Neural cell (in vitro differentiated cells): ENCODE data around the gene GAP43. TPM values are rescaled to one million over a fixed set of nuclear protein-coding genes. Genes with fewer than 3 reads are reported as not detected.

ENCODE experiments used
- H2AFZ ChIP-seq: fragments of 200-600, 300-800 bp; sonication (generic), shearing (Covaris generic); 2 replicates; pipeline ENCODE4 v1.6.0; 2014; ENCODE audit warnings: low read depth, mild to moderate bottlenecking, antibody characterized with exemption, low read length, moderate library complexity
- H3F3A ChIP-seq: fragments of 200-600 bp; shearing (Covaris generic); 2 replicates; pipeline ENCODE4 v1.6.1; 2016; ENCODE audit warnings: mild to moderate bottlenecking, moderate library complexity, mixed read lengths, antibody characterized with exemption, low read length; ENCODE audit not compliant: insufficient read depth, poor library complexity, severe bottlenecking
- H3K27ac ChIP-seq: fragments of 200-600, 300-800 bp; sonication (generic), shearing (Covaris generic); 2 replicates; pipeline ENCODE4 v1.5.1; 2014; ENCODE audit warnings: mild to moderate bottlenecking, low read length, moderate library complexity
- H3K27me3 ChIP-seq: fragments of 300-800, 200-600 bp; sonication (generic), shearing (Covaris generic); 2 replicates; pipeline ENCODE4 v1.6.0; 2014; ENCODE audit warnings: mild to moderate bottlenecking, low read depth, low read length, moderate library complexity; ENCODE audit not compliant: insufficient read depth
- H3K36me3 ChIP-seq: fragments of 300-800, 200-600 bp; sonication (generic), shearing (Covaris generic); 2 replicates; pipeline ENCODE4 v1.5.1; 2014; ENCODE audit warnings: mild to moderate bottlenecking, antibody characterized with exemption, low read length, moderate library complexity; ENCODE audit not compliant: insufficient read depth
- H3K4me2 ChIP-seq: fragments of 300-800, 200-600 bp; sonication (generic), shearing (Covaris generic); 2 replicates; pipeline ENCODE4 v1.6.0; 2014; ENCODE audit warnings: mild to moderate bottlenecking, low read length
- H3K4me3 ChIP-seq: fragments of 300-800, 200-600 bp; sonication (generic), shearing (Covaris generic); 2 replicates; pipeline ENCODE4 v1.5.1; 2014; ENCODE audit warnings: mild to moderate bottlenecking, low read length, moderate library complexity
- H3K79me2 ChIP-seq: fragments of 200-600 bp; shearing (Covaris generic); replicated peaks from 2 replicates; pipeline ENCODE4 v1.6.0; 2014; ENCODE audit warnings: mild to moderate bottlenecking, low read length, moderate library complexity; ENCODE audit not compliant: insufficient read depth
- H3K9ac ChIP-seq: fragments of 300-800, 200-600 bp; sonication (generic), shearing (Covaris generic); 2 replicates; pipeline ENCODE4 v1.6.1; 2016; ENCODE audit warnings: mild to moderate bottlenecking, low read length, mixed read lengths
- H3K9me2 ChIP-seq: fragments of 200-600 bp; shearing (Covaris generic); 2 replicates; pipeline ENCODE4 v1.6.1; 2016; ENCODE audit warnings: mild to moderate bottlenecking, low read length, mixed read lengths; ENCODE audit not compliant: insufficient read depth
- H3K9me3 ChIP-seq: fragments of 200-600, 300-800 bp; sonication (generic), shearing (Covaris generic); 2 replicates; pipeline ENCODE4 v1.6.1; 2016; ENCODE audit warnings: mild to moderate bottlenecking, mixed run types, low read length, moderate library complexity, mixed read lengths
- H4K20me1 ChIP-seq: fragments of 200-600 bp; shearing (Covaris generic); 2 replicates; pipeline ENCODE4 v1.6.1; 2016; ENCODE audit warnings: mild to moderate bottlenecking, mixed run types; ENCODE audit not compliant: insufficient read depth
- CTCF ChIP-seq: fragments of 450-650 bp; IDR thresholded peaks from 2 replicates; pipeline ENCODE4 v1.5.1; 2014; ENCODE audit warnings: antibody characterized with exemption, mild to moderate bottlenecking, moderate library complexity; ENCODE audit not compliant: poor library complexity, severe bottlenecking
- EP300 ChIP-seq: fragments of 450-650 bp; conservative IDR thresholded peaks from 2 replicates; pipeline ENCODE4 v1.6.1; 2014; ENCODE audit warnings: antibody characterized with exemption, mild to moderate bottlenecking, moderate library complexity; ENCODE audit not compliant: poor library complexity, severe bottlenecking
- EZH2 ChIP-seq: fragments of 200-600, 300-800 bp; shearing (Covaris generic), sonication (generic); IDR thresholded peaks from 2 replicates; pipeline ENCODE4 v1.6.1; 2014; ENCODE audit warnings: antibody characterized with exemption, low read length, borderline replicate concordance, mild to moderate bottlenecking; ENCODE audit not compliant: insufficient read depth, poor library complexity, severe bottlenecking
- MXI1 ChIP-seq: fragments of 450-650 bp; conservative IDR thresholded peaks from 2 replicates; pipeline ENCODE4 v1.6.1; 2014; ENCODE audit warnings: antibody characterized with exemption, mild to moderate bottlenecking; ENCODE audit not compliant: poor library complexity, severe bottlenecking
- POLR2AphosphoS5 ChIP-seq: IDR thresholded peaks from 2 replicates; pipeline ENCODE4 v1.6.1; 2012
- RAD21 ChIP-seq: fragments of 450-650 bp; conservative IDR thresholded peaks from 2 replicates; pipeline ENCODE4 v1.6.1; 2014; ENCODE audit warnings: antibody characterized with exemption, mild to moderate bottlenecking, moderate library complexity
- REST ChIP-seq: IDR thresholded peaks from 2 replicates; pipeline ENCODE4 v1.6.1; 2012; ENCODE audit warnings: borderline replicate concordance
- SMC3 ChIP-seq: fragments of 450-650 bp; conservative IDR thresholded peaks from 2 replicates; pipeline ENCODE4 v1.6.1; 2014; ENCODE audit warnings: antibody characterized with exemption, mild to moderate bottlenecking, moderate library complexity; ENCODE audit not compliant: poor library complexity
- TAF1 ChIP-seq: IDR thresholded peaks from 2 replicates; pipeline ENCODE4 v1.6.1; 2012; ENCODE audit warnings: low read depth
- polyA plus RNA-seq: library from polyadenylated mRNA; depleted of rRNA; stranded (reverse); fragments of >200 nt; gene quantifications from 2 replicates; pipeline ENCODE4 v1.2.3, GENCODE V29; 2014

GAP43 gene
- polyA plus RNA-seq, 1 donor from 2014 or later, result 1,327 TPM

GRCh38 chr3:115638241-115638640 is 14.9 kb downstream of the GAP43 start:
- Histone ChIP-seq H3K4me2 (no peak overlapping the region), H3K9ac (no peak overlapping the region)

GRCh38 chr3:115638991-115639390 is 15.7 kb downstream of the GAP43 start:
- peaks cover 8% of the 10 kb centered on the region for H4K20me1 ChIP-seq
- no peak overlapping the region for H3K4me2 ChIP-seq
- TF ChIP-seq CTCF, result no peak
- TF ChIP-seq MXI1, result no peak
- no peak for TF ChIP-seq EZH2
- no peak for TF ChIP-seq REST
- no peak for TF ChIP-seq SMC3
- no peak for TF ChIP-seq EP300
- no peak for TF ChIP-seq RAD21
- no peak for TF ChIP-seq TAF1
- no peak for TF ChIP-seq POLR2AphosphoS5
- H3K79me2 ChIP-seq, result peaks cover 91% of the 10 kb centered on the region
- no peak overlapping the region for H2AFZ ChIP-seq
- no peak overlapping the region for H3K9ac ChIP-seq
- H3K4me3 ChIP-seq, result no peak overlapping the region
- peaks cover 5% of the 10 kb centered on the region for H3K36me3 ChIP-seq
- no peaks in the 10 kb centered on the region for H3K27me3 ChIP-seq
- H3F3A ChIP-seq, result peaks cover 7% of the 10 kb centered on the region
- H3K27ac ChIP-seq, result no peak overlapping the region
- no peaks in the 10 kb centered on the region for H3K9me2 ChIP-seq
- no peaks in the 10 kb centered on the region for H3K9me3 ChIP-seq

More at GRCh38 chr3:115638241-115638640, 14.9 kb downstream of the GAP43 start:
- H3K27ac ChIP-seq, result no peak overlapping the region
- H4K20me1 ChIP-seq, result peaks cover 5% of the 10 kb centered on the region
- H3K9me2 ChIP-seq, result no peaks in the 10 kb centered on the region
- H3K79me2 ChIP-seq, result peaks cover 91% of the 10 kb centered on the region
- H2AFZ ChIP-seq, result no peak overlapping the region
- H3F3A ChIP-seq, result peaks cover 7% of the 10 kb centered on the region
- no peak overlapping the region for H3K4me3 ChIP-seq
- H3K36me3 ChIP-seq, result peaks cover 5% of the 10 kb centered on the region
- no peaks in the 10 kb centered on the region for H3K9me3 ChIP-seq
- H3K27me3 ChIP-seq, result no peaks in the 10 kb centered on the region
- no peak for TF ChIP-seq POLR2AphosphoS5
- TF ChIP-seq TAF1, result no peak
- TF ChIP-seq EZH2, result no peak
- TF ChIP-seq RAD21, result no peak
- TF ChIP-seq MXI1, result no peak

GRCh38 chr3:115644391-115644790 is 21.1 kb downstream of the GAP43 start:
- H3K9ac ChIP-seq, result no peak overlapping the region
- H3K9me3 ChIP-seq, result no peaks in the 10 kb centered on the region
- H3K27ac ChIP-seq, result no peak overlapping the region
- H3K9me2 ChIP-seq, result no peaks in the 10 kb centered on the region
- no peak overlapping the region for H3K4me3 ChIP-seq
- no peak overlapping the region for H3K4me2 ChIP-seq
- H2AFZ ChIP-seq, result no peak overlapping the region
- TF ChIP-seq CTCF, result no peak
- no peak for TF ChIP-seq EZH2
- no peak for TF ChIP-seq POLR2AphosphoS5
- TF ChIP-seq REST, result no peak
- TF ChIP-seq TAF1, result no peak
- no peak for TF ChIP-seq EP300
- TF ChIP-seq RAD21, result no peak
- no peak for TF ChIP-seq SMC3
- no peak for TF ChIP-seq MXI1
- H3K79me2 ChIP-seq, result peaks cover 92% of the 10 kb centered on the region
- no peaks in the 10 kb centered on the region for H3K27me3 ChIP-seq
- peaks cover 7% of the 10 kb centered on the region for H3K36me3 ChIP-seq
- peaks cover 9% of the 10 kb centered on the region for H4K20me1 ChIP-seq
- H3F3A ChIP-seq, result peaks cover 7% of the 10 kb centered on the region
